T-cell (primary cell): Measurements from ENCODE around the gene PSME4. TPM values are rescaled to one million over a fixed set of nuclear protein-coding genes. Genes with fewer than 3 reads are reported as not detected.
A peak's percentile ranks its signal among the peaks of the same experiment; 100 is the strongest.

Experiments
- ATAC-seq, 4 experiments: fragments of 200-7000 bp in 3 of 4; fragments of 150-1000 bp in 1 of 4; cut with Tn5 transposase; replicated peaks in 1 of 4; 1 replicate in 3 of 4; 2 replicates in 1 of 4; pipeline ENCODE4 v1.10.0; 2021; ENCODE audit warnings: moderate library complexity in 3 of 4, mild to moderate bottlenecking in 2 of 4, moderate number of reproducible peaks in 1 of 4
- CTCF ChIA-PET, 2 donors: fragments of 300-600 bp; sonication (Branson Sonifier 250); formaldehyde crosslinking; loops; one replicate each; lab custom pipeline; 2022; ENCODE audit warnings: antibody characterized with exemption in 2 of 2; lab: Charles Lee
- POLR2A ChIA-PET, 2 donors: fragments of 300-600 bp; sonication (Branson Sonifier 250); formaldehyde crosslinking; loops; one replicate each; lab custom pipeline; 2022; ENCODE audit warnings: antibody characterized with exemption in 2 of 2; lab: Charles Lee
- DNase-seq, 35 experiments: peaks; one replicate each; pipeline versions ENCODE4 v3.0.0 to v3.0.0-alpha.2; 2013 to 2023
- H3K27ac ChIP-seq: one replicate; pipeline ENCODE4 v1.5.1; 2013; ENCODE audit warnings: low read length
- H3K27me3 ChIP-seq, 2 experiments: replicated peaks in 1 of 2; 1 replicate in 1 of 2; 2 replicates in 1 of 2; pipeline versions ENCODE4 v1.6.1 to v1.7.0; 2013; ENCODE audit warnings: low read length in 1 of 2, mixed read lengths in 1 of 2; ENCODE audit not compliant: control insufficient read depth in 2 of 2, insufficient read depth in 2 of 2; ENCODE audit errors: extremely low read depth in 1 of 2
- H3K36me3 ChIP-seq, 2 donors: 1 replicate in 1 of 2; 2 replicates in 1 of 2; pipeline versions ENCODE4 v1.6.1 to v1.7.0; 2013; ENCODE audit warnings: low read length in 1 of 2; ENCODE audit not compliant: control insufficient read depth in 2 of 2, insufficient read depth in 1 of 2; ENCODE audit errors: extremely low read depth in 1 of 2
- H3K4me1 ChIP-seq, 2 experiments: 1 replicate in 1 of 2; 2 replicates in 1 of 2; pipeline versions ENCODE4 v1.6.1 to v1.7.0; 2013; ENCODE audit warnings: low read length in 2 of 2, mixed read lengths in 1 of 2; ENCODE audit not compliant: insufficient read depth in 2 of 2, control insufficient read depth in 1 of 2; ENCODE audit errors: extremely low read depth in 1 of 2
- H3K4me3 ChIP-seq, 2 donors: 1 replicate in 1 of 2; 2 replicates in 1 of 2; pipeline versions ENCODE4 v1.5.1 to v1.7.0; 2013; ENCODE audit warnings: mild to moderate bottlenecking in 2 of 2, low read length in 1 of 2, moderate library complexity in 1 of 2; ENCODE audit not compliant: control insufficient read depth in 1 of 2; ENCODE audit errors: extremely low read depth in 1 of 2
- H3K9me3 ChIP-seq: 2 replicates; pipeline ENCODE4 v1.7.0; 2013
- H3K27ac Mint-ChIP-seq, 2 donors: one replicate each; pipeline ENCODE4 v1.8.0; 2020 to 2021; ENCODE audit warnings: mild to moderate bottlenecking in 2 of 2, mixed read lengths in 2 of 2
- H3K27me3 Mint-ChIP-seq, 2 donors: one replicate each; pipeline ENCODE4 v1.8.0; 2021 to 2022; ENCODE audit warnings: mixed read lengths in 2 of 2
- H3K36me3 Mint-ChIP-seq: one replicate; pipeline ENCODE4 v1.8.0; 2021; ENCODE audit warnings: mixed read lengths
- H3K4me1 Mint-ChIP-seq, 3 donors: one replicate each; pipeline ENCODE4 v1.8.0; 2020 to 2022; ENCODE audit warnings: mixed read lengths in 3 of 3, mild to moderate bottlenecking in 1 of 3
- H3K4me3 Mint-ChIP-seq, 3 donors: one replicate each; pipeline ENCODE4 v1.8.0; 2020 to 2022; ENCODE audit warnings: mild to moderate bottlenecking in 3 of 3, mixed read lengths in 3 of 3, moderate library complexity in 3 of 3
- H3K9me3 Mint-ChIP-seq, 3 donors: one replicate each; pipeline ENCODE4 v1.8.0; 2020 to 2022; ENCODE audit warnings: mixed read lengths in 3 of 3
- WGBS: methylation state at CpG from one replicate; pipeline ENCODE4 v1.1.5; 2013; ENCODE audit warnings: missing lambda C conversion rate; ENCODE audit not compliant: insufficient coverage; 5-methylcytosine and 5-hydroxymethylcytosine counted together
- total RNA-seq, 35 experiments: library from RNA in 6 of 35; stranded (reverse) in 6 of 35; fragments of 120-200 nt in 1 of 35; gene quantifications; one replicate each; pipeline versions ENCODE4 v1.2.1 to v1.2.4 and lab custom pipeline; 2013 to 2026

The PSME4 gene
- total RNA-seq, 5 donors from 2014 or later (not counting 1 experiment from before 2014, with no cell fraction given): 39.8 to 87.4 (median 44.6) TPM

- ChIA-PET POLR2A (no interaction called here), CTCF (interaction anchor here (0.5 to 0.7 kb wide), 3 partner anchors 11 to 742 kb away, joined by 3 to 6 read pairs (median 3); no protein-coding TSS in a partner anchor)
- no peak for ATAC-seq
- no CpG with 5 or more reads among the region's 1 CpG for WGBS
- H3K27ac ChIP-seq: no peak overlapping the region
- Mint-ChIP-seq H3K4me3 (no peak overlapping the region), H3K9me3 (no peaks in the 10 kb centered on the region), H3K4me1 (peaks cover 34 to 43% (median 36%) of the 10 kb centered on the region in 3 donors), H3K27me3 (no peaks in the 10 kb centered on the region), H3K27ac (peak overlapping the region in 1 of 2 donors; percentile 0), H3K36me3 (no peaks in the 10 kb centered on the region)
- H3K4me3 ChIP-seq: no peak overlapping the region
- H3K27me3 ChIP-seq: no peaks in the 10 kb centered on the region
- no peak for DNase-seq
- H3K4me1 ChIP-seq: peaks cover 12 to 23% of the 10 kb centered on the region in 2 experiments
- no peaks in the 10 kb centered on the region for H3K9me3 ChIP-seq
- H3K36me3 ChIP-seq: peaks cover 0 to 5% of the 10 kb centered on the region in 2 donors
Measured at GRCh38 chr2:54009549-54009948, 38.8 kb upstream of the PSME4 start.

GRCh38 chr2:54008439-54008838 is 37.6 kb upstream of the PSME4 start:
- H3K36me3 ChIP-seq: peaks cover 0 to 5% of the 10 kb centered on the region in 2 donors

GRCh38 chr2:54000524-54000923 is 29.7 kb upstream of the PSME4 start:
- Mint-ChIP-seq H3K9me3 (no peaks in the 10 kb centered on the region), H3K27ac (no peak overlapping the region), H3K4me1 (peaks cover 0 to 2% (median 0%) of the 10 kb centered on the region in 3 donors), H3K36me3 (peaks cover 9% of the 10 kb centered on the region), H3K4me3 (no peak overlapping the region), H3K27me3 (no peaks in the 10 kb centered on the region)
- Histone ChIP-seq H3K9me3 (no peaks in the 10 kb centered on the region), H3K4me3 (no peak overlapping the region), H3K27me3 (no peaks in the 10 kb centered on the region), H3K4me1 (peaks cover 17 to 24% of the 10 kb centered on the region in 2 experiments), H3K36me3 (no peaks in the 10 kb centered on the region), H3K27ac (no peak overlapping the region)
- no peak for DNase-seq
- no CpG with 5 or more reads among the region's 3 CpGs for WGBS
- ATAC-seq: no peak
- POLR2A ChIA-PET: interaction anchor here in 1 of 2 donors (0.9 kb wide), 1 partner anchor 67 kb away, joined by 3 read pairs; no protein-coding TSS in a partner anchor
- CTCF ChIA-PET: interaction anchor here (0.6 to 1.2 kb wide), 2 partner anchors 29 to 126 kb away, joined by 4 read pairs; no protein-coding TSS in a partner anchor

More at GRCh38 chr2:54008439-54008838, 37.6 kb upstream of the PSME4 start:
- no peak overlapping the region for H3K4me3 ChIP-seq
- H3K4me1 Mint-ChIP-seq: peaks cover 23 to 32% (median 26%) of the 10 kb centered on the region in 3 donors
- H3K9me3 ChIP-seq: no peaks in the 10 kb centered on the region
- no peak overlapping the region for H3K27ac Mint-ChIP-seq
- CTCF ChIA-PET: interaction anchor here in 1 of 2 donors (0.7 kb wide), 1 partner anchor 771 kb away, joined by 3 read pairs; no protein-coding TSS in a partner anchor
- DNase-seq (no peak), ATAC-seq (no peak)
- H3K27me3 ChIP-seq: no peaks in the 10 kb centered on the region
- no peaks in the 10 kb centered on the region for H3K9me3 Mint-ChIP-seq
- H3K4me1 ChIP-seq: peaks cover 7 to 13% of the 10 kb centered on the region in 2 experiments
- no peak overlapping the region for H3K27ac ChIP-seq
- H3K36me3 Mint-ChIP-seq: peaks cover 3% of the 10 kb centered on the region
- no peaks in the 10 kb centered on the region for H3K27me3 Mint-ChIP-seq
- H3K4me3 Mint-ChIP-seq: no peak overlapping the region
- POLR2A ChIA-PET: interaction anchor here (0.6 kb wide), 2 partner anchors 18 to 31 kb away, joined by 4 to 5 read pairs; no protein-coding TSS in a partner anchor
- WGBS: no CpG with 5 or more reads among the region's 2 CpGs

GRCh38 chr2:54000122-54000521 is 29.3 kb upstream of the PSME4 start:
- Histone ChIP-seq H3K4me1 (peaks cover 19 to 26% of the 10 kb centered on the region in 2 experiments), H3K36me3 (no peaks in the 10 kb centered on the region), H3K4me3 (no peak overlapping the region), H3K27ac (no peak overlapping the region), H3K27me3 (no peaks in the 10 kb centered on the region), H3K9me3 (no peaks in the 10 kb centered on the region)
- ChIA-PET POLR2A (interaction anchor here in 1 of 2 donors (0.9 kb wide), 2 partner anchors 26 to 66 kb away, joined by 3 read pairs; no protein-coding TSS in a partner anchor), CTCF (interaction anchor here (0.6 to 1.2 kb wide), 2 partner anchors 28 to 127 kb away, joined by 4 read pairs; no protein-coding TSS in a partner anchor)
- H3K36me3 Mint-ChIP-seq: peaks cover 9% of the 10 kb centered on the region
- peak overlapping the region in 1 of 2 donors; percentile 30 for H3K27ac Mint-ChIP-seq
- no peaks in the 10 kb centered on the region for H3K27me3 Mint-ChIP-seq
- no CpG with 5 or more reads among the region's 1 CpG for WGBS
- DNase-seq (no peak), ATAC-seq (no peak)
- H3K4me3 Mint-ChIP-seq: no peak overlapping the region
- no peaks in the 10 kb centered on the region for H3K9me3 Mint-ChIP-seq
- peaks cover under 1 to 2% (median 2%) of the 10 kb centered on the region in 3 donors for H3K4me1 Mint-ChIP-seq

GRCh38 chr2:53998834-53999233 is 28.0 kb upstream of the PSME4 start:
- Histone ChIP-seq H3K9me3 (no peaks in the 10 kb centered on the region), H3K4me1 (peaks cover 25 to 34% of the 10 kb centered on the region in 2 experiments), H3K4me3 (no peak overlapping the region), H3K36me3 (no peaks in the 10 kb centered on the region), H3K27me3 (no peaks in the 10 kb centered on the region), H3K27ac (no peak overlapping the region)
- Mint-ChIP-seq H3K9me3 (no peaks in the 10 kb centered on the region), H3K36me3 (peaks cover 9% of the 10 kb centered on the region), H3K4me1 (peaks cover 11 to 14% (median 13%) of the 10 kb centered on the region in 3 donors), H3K27me3 (no peaks in the 10 kb centered on the region), H3K4me3 (no peak overlapping the region), H3K27ac (no peak overlapping the region)
- DNase-seq (no peak), ATAC-seq (no peak)
- CTCF ChIA-PET: no interaction called here
- POLR2A ChIA-PET: no interaction called here
- WGBS: no CpG with 5 or more reads among the region's 3 CpGs

GRCh38 chr2:53994818-53995808 is 24.3 kb upstream of the PSME4 start:
- ATAC-seq (peak; percentile 96 to 99 (median 97)), DNase-seq (peak in 7 of 35 experiments; percentile 7 to 81 (median 24))
- Mint-ChIP-seq H3K36me3 (peaks cover 6% of the 10 kb centered on the region), H3K4me3 (peak overlapping the region; percentile 50 to 68 (median 59)), H3K4me1 (peaks cover 30 to 36% (median 32%) of the 10 kb centered on the region in 3 donors), H3K9me3 (no peaks in the 10 kb centered on the region), H3K27ac (peak overlapping the region; percentile 73 to 90), H3K27me3 (no peaks in the 10 kb centered on the region)
- no peaks in the 10 kb centered on the region for H3K9me3 ChIP-seq
- POLR2A ChIA-PET: interaction anchor here in 1 of 2 donors (0.7 to 1.5 kb wide), 3 partner anchors 26 to 431 kb away, joined by 3 to 6 read pairs (median 4); no protein-coding TSS in a partner anchor
- peak overlapping the region; percentile 84 for H3K27ac ChIP-seq
- H3K4me3 ChIP-seq: peak overlapping the region in 1 of 2 donors; percentile 15
- H3K27me3 ChIP-seq: no peaks in the 10 kb centered on the region
- no CpG with 5 or more reads among the region's 8 CpGs for WGBS
- CTCF ChIA-PET: interaction anchor here (0.6 to 0.7 kb wide), 3 partner anchors 14 to 728 kb away, joined by 3 read pairs; no protein-coding TSS in a partner anchor
- H3K4me1 ChIP-seq: peaks cover 38 to 45% of the 10 kb centered on the region in 2 experiments
- H3K36me3 ChIP-seq: peaks cover 0 to 3% of the 10 kb centered on the region in 2 donors
